ENCODE measurements around the gene PXMP4. TPM values are rescaled to one million over a fixed set of nuclear protein-coding genes. Genes with fewer than 3 reads are reported as not detected.

PXMP4 gene, protein sequence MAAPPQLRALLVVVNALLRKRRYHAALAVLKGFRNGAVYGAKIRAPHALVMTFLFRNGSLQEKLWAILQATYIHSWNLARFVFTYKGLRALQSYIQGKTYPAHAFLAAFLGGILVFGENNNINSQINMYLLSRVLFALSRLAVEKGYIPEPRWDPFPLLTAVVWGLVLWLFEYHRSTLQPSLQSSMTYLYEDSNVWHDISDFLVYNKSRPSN
- 6.0 and 6.9 TPM in 2 replicates for total RNA-seq

DNA sequence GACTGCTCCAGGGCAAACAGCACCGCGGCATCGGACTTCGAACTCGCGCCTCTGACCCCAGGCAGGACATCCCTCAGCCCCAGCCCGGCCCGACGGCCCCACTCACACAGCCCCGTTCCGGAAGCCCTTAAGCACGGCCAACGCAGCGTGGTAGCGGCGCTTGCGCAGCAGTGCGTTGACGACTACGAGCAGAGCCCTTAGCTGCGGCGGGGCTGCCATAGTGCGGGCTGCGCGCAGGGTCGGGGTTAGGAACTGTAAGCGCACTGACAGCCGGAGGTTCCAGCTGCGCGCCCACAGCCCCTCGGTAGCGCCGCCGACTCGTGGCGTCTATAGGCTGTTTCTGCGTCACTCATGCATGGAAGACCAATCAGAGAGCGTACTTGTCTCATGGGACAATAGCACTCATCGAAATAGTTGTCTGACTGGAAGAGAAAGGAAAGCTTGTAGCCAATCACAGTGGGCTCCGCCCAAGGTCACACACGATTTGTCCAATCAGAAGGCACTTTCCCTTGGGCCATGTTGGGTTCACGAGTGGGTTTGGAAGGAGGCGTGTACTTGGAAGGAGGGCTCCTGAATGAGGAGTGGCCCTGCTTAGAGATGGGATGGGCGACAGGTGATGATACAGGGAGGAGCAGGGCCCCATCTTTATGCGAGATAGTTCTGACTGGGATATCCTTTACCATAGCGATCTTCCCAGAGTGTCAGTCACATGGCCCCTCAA lies at the start of gene PXMP4:
TSS of gene PXMP4 (minus strand) at position 322 of the 721 bp plus-strand sequence. CDS start at position 219, 103 bp downstream.

DNA sequence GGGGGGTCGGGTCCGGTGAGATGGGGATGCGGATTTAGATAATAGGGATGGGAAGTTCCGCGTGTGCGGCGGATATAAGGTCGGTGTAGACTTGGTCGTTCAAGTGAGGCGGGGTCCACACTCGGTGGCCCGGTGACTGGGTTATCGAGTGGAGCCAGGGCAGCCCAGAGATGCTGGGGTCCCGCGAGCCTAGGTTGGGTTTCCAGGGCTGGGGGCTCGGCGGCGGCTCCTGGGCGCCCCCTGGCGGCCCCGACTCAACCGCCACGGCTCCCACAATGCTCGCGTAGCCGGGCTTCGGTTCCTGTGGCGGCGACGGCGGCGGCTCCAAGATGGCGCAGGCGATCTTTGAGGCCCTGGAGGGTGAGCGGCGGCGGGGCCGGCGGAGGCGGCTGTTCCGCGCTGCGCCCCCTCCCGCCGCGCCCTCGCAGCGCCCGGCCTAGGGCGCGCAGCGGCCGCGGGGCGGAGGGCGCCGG lies 11.6 kb upstream of the PXMP4 start, which contains the start of gene ZNF341:
TSS of gene ZNF341 (plus strand) at position 304 of the 473 bp plus-strand sequence. CDS start at position 330, 26 bp downstream.

DNA sequence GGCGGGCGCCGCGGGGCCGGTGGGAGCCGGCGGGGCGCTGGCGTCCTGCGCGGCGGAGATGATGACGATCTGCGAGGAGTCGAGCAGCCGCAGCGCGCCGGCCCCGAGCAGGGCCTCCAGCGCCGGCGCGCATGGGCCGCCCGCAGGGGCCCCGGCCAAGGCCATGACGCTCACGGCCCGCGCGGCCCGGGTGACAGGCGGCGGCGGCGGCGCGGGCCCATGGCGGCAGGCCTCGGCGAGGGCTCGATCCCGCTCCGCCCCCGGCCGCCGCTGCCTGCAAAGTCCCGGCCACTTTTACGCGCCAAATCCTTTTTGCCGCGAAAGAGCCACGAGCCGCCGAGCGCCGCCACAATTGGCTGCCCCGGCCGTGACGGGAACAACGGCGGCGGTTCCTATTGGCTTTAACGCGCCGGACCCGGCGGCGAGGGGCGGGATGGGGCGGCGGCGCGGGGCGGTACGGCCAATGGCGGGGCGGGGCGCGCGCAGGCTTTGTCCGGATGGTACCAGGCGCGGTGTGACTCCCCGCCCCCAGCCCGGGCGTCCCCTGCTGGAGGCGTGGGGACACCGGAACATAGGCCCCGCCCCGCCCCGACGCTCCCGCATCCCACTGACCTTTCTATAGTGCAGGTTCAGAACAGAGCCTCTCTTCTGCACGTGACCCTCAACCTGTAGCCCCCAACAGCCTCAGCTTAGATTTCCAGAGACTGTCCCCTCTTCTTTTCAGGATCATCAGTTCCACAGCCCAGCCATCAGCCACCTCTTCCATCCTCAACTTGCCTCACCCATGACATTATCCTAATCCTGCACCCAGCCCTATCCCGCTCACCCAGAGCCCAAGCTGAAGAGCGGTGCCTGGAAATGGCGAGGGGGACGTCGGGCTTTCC lies 33.8 kb downstream of the PXMP4 start, which contains the start of gene E2F1:
TSS of gene E2F1 (minus strand) at position 286 of the 884 bp plus-strand sequence. CDS start at position 165, 121 bp downstream.

DNA sequence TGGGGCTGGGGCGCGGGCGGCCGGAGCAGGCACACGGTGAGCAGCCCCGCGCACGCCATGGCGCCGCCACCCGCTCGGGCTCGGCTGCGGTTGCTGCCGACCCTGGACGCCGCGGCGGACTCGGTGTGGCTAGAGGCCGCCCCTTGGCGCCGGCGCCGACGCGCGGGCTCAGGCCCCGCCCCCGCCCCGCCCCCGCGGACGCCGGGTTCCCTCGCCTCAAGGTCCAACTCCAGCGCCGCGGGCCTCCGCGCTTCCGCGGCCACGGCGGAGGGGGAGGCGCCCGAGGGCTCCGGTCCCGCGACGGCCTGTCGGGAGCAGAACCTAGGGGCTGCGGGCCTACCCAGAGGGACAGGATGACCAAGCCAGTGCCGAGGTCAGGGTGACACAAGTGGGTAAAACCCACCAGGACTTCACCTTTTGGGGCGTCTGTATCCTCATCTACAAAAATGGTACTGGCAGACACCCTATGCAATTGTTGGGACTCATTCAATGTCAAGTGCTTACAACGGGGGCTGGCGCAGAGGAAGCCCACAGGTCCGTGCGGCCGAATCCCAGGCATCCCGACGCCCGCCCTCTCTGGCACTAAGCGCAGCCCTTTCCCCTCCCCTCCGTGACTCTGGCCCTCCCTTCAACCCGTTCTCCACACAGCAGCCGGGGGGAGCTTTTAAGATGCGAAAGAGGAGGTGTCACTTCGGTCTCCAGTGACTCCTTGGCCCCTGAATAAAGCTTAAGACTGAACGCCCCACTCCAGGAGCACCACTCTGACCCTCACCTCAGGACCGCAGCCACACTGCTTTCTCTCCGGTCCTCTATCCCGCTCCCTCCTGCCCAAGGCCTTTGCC lies 45.6 kb downstream of the PXMP4 start, which contains the start of gene NECAB3:
TSS of gene NECAB3 (minus strand) at position 135 of the 842 bp plus-strand sequence. CDS start at position 59, 76 bp downstream.

DNA sequence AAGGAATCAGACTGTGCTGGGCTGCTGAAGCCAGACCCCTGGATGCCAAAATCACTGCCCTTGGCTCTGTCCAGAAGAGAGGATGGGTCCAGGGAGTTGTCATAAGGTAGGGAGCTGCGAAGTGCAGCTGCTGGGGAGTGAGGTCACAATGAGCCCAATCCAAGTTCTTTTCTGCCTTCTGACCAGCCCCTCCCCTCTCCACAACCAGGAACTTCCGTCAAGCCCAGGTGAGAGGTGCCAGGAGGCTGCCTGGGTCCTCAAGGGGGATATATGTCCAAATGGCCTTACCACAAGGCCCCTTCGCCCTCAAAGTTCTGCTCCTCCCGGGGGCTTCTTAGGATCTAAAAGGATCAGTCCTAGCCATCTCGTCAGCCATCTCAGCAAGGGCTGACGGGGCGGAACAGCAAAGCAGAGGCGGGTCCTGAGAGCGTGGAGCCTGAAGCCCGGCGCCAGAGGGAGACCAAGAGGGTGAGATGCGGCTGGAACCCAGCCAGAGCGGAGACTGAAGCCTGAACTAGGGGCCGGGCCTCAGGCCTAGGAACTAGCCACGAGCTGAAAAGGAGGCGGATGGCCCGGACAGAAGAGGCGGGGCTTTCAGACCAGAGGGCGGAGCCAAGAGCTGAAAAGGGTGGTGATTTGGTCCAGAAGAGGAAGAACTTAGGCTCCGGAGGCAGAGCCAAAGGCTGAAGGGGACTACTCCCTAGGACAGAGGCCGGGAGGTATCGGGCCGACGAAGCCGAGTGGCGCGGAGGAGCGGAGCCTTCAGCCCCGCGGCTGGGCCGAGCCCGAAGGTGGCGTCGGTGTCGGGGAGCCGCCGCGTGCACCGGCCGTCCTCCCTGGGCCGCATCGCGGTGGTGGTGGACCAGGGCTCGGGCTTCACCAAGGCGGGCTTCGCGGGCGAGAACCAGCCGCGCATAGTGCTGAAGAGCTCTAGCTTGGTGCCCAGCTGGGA lies 53.5 kb downstream of the PXMP4 start, which contains the start of gene ACTL10:
TSS of gene ACTL10 (plus strand) at position 651 of the 952 bp plus-strand sequence. CDS start 555 bp downstream, outside the sequence.

DNA sequence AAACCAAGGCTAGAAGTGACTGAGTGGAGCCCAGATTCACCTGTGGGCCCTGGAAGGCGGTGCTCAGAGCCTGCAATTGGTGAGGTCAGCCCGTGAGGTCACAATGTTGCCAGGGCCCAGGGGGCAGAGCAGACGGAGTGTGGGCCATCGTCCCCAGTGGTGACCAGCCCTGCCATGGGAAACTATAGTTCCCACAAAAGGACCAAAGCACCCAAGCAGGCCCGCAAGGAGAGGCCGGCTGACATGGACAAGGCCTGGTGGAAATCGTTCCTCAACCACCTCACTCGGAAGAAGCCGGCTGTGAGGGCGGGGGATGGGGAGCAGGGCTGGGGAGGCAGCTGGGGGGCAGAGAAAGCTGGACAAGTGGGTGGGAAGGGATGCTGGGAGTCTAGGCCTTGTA lies 57.9 kb downstream of the PXMP4 start, which contains the start of gene C20orf144:
TSS of gene C20orf144 (plus strand) at position 156 of the 400 bp plus-strand sequence. CDS start at position 175, 19 bp downstream.

Other genes starting within 250 kb of the PXMP4 start
- 4.8 and 6.3 TPM in 2 replicates for gene CBFA2T2, start 230.2 kb downstream of the PXMP4 start, total RNA-seq
- gene C20orf144, start 58.0 kb downstream of the PXMP4 start, total RNA-seq = 0.09 TPM in 1 of 2 replicates, not detected in the other
- 1.4 and 3.7 TPM in 2 replicates for gene ACTL10, start 53.4 kb downstream of the PXMP4 start, total RNA-seq
- 41.2 and 41.7 TPM in 2 replicates for gene NECAB3, start 45.9 kb downstream of the PXMP4 start, total RNA-seq
- gene E2F1, start 33.9 kb downstream of the PXMP4 start, total RNA-seq = 1.5 and 1.8 TPM in 2 replicates
- 1.2 and 2.4 TPM in 2 replicates for gene ZNF341, start 11.7 kb upstream of the PXMP4 start, total RNA-seq
- gene CHMP4B, start 91.0 kb upstream of the PXMP4 start, total RNA-seq = 41.2 and 51.1 TPM in 2 replicates